Measurements from ENCODE around the gene KLF6.
A peak's percentile ranks its signal among the peaks of the same experiment; 100 is the strongest.

Gene KLF6

DNA sequence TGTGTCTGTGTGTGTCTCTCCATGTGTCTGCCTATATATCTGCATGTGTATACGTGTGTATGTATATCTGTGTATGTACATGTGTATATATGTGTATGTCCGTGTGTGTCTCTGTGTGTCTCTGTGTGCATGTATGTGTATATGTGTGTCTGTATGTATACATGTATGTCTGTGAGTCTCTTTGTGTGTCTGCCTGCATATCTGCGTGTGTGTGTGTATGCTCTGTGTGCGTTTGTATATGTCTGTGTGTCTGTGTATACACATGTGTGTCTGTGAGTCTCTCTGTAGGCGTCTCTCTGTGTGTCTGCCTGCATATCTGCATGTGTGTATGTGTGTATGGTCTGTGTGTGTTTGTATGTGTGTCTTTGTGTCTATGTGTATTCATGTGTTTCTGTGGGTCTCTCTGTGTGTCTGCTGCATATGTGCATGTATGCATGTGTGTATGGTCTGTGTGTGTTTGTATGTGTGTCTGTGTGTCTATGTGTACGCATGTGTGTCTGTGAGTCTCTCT, 23.7 kb upstream of the KLF6 start:
- DNase-seq: no peak

DNA sequence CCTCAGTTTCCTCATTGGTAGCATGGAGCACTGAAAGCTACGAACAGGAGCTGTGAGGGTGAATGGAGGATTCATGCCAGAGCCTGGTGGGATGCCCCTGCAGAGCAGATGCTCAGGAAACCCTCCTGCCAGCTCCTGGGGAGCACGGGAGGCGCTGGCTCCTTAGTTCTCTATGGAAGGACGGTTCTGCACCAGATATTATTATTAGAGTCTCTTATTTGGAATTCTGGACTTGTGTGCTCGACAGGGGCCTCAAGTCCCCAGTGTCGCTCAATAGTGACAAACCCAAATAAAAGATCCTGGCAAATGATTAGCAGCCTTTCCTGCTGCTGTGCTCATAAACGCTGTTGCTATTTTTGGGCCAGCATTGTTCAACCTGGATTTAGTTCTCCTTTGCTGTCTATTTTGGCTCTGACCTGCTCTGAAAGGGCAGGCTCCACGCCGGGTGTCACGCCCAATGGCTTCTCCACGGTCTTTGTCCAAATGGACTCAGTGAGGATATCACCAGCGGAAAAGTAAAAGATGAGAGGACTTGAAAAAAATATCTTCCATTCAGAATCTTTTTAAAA, 23.0 kb upstream of the KLF6 start:
- DNase-seq: no peak

- DNase-seq: no peak
Measured at GRCh38 chr10:3807211-3807927, 22.4 kb upstream of the KLF6 start.

GRCh38 chr10:3806603-3807002, 21.6 kb upstream of the KLF6 start:
- no peak for DNase-seq

GRCh38 chr10:3805791-3806461, 20.9 kb upstream of the KLF6 start:
- DNase-seq: no peak

- DNase-seq: no peak
Measured at GRCh38 chr10:3805201-3805790, 20.3 kb upstream of the KLF6 start.

- peak; percentile 13 for DNase-seq
Measured at GRCh38 chr10:3803927-3804741, 19.1 kb upstream of the KLF6 start.

GRCh38 chr10:3803295-3803926, 18.4 kb upstream of the KLF6 start:
- DNase-seq: no peak

- no peak for DNase-seq
Measured at GRCh38 chr10:3802526-3803265, 17.7 kb upstream of the KLF6 start.

DNA sequence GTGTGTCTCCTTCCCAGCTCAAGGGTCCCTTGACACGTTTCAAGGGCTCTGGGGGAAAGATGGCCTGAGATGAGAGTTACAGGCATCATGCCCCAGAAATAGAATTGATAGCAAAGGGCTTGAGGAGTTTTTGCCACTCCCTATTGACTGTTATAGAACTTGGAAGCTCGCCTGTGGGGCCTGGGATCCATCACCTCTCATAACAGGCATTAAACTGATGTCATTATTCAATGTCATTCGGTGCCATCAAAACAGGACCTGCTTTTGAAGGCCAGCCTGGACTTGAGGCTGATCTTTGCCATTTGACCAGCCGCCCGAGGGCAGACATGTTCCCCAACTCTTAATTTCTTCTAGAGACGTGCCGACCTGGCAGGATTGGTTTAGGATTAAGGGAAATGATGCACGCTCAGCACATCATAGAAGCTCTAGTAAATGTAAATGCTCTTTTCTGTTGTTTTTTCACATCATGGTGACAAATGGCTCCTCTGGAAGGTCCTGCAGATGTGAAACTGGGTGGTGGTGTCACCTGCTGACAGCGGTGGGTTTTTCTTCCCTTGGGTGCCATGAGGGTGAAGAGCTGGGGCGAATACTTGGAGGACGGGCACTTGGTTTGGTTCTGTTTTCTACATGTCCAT, 16.7 kb upstream of the KLF6 start:
- DNase-seq: no peak

GRCh38 chr10:3800586-3800985, 15.6 kb upstream of the KLF6 start:
- no peak for DNase-seq

DNA sequence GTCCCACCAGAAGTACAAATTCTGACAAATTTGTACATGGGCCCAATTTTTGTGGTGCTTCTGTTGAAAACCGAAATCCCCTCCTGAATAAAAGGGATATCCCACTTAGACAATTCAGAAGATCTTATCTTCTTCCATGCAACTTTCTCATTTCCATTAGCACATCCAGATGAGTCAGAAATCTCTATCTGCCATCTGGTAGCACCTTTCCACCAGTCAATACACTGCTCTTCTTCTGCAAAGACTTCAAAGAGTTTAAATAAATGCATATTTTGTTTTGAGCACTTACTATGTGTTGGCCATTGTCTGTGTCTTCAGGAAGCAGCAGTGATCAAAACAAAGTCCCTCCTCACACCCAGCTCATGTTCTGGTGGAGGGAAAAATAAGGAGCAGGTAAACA, 12.7 kb upstream of the KLF6 start:
- DNase-seq: no peak

DNA sequence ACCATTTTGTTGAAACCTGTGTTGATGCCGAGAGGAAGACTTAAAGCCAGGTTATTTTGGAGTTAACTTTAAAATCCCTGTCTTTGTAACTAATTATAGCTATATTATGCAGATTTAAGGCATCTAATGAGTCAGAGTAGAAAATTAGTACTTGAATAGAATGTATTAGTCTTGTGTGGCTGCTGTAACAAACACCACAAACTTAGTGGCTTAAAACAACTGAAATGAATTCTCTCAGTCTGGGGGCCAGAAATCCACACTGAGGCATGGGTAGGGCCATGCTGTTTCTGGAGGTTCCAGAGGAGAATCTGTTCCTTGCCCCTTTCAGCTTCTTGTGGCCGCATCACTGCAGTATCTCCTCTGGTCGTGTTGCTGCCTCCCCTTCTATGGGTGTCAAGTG, 8.5 kb upstream of the KLF6 start:
- DNase-seq: no peak

DNA sequence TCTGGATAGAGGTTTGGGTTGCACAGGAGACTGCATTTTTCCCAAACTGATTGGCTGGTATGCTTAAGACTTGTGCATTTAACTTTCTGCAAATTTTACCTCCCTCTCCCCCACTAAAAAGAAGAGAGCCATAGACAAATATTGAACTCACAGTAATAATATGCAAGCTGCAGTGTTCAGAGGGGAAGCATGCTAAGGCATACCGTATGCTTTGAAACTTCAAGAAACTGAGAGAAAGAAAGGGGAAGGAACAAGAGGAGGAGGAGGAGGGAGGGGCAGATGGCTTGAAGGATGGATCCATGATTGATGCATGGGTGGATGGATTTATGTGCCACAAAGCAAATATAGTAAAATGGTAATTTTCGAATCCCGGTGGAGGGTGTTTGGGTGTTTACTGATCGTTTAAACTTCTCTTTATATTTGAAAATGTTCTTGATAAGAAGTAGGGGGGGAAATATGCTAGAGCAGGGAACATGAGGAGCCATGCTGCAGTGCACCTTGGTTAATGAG, 7.8 kb upstream of the KLF6 start:
- DNase-seq: no peak

DNA sequence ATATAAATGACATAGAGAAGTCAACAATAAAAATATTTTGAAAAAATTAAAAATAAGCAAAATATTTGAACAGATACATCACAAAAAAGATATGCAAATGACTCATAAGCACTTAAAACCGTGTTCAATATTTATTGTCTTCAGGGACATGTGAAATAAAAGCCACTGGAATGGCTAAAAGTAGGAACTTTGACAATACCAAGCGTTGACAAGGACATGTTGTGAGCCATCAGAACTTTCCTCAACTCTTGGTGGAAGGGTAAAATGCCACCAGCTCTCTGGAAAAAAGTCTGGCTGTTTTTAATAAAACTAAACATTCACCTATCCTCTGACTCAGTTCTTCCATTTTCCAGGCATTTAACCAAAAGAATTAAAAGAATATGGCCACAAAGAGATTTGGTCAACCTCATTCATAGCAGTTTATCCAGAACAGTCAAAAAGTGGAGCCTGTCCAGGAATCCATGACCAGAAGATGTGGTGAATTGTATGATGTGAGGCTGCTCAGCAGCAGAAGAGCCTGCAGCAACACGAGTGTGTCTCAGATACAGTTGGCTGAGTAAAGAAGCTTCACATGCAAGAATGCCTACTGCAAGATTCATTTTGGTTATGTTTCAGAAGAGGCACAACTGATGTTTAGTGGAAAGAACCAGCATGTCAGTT, 7.1 kb upstream of the KLF6 start:
- DNase-seq: no peak

DNA sequence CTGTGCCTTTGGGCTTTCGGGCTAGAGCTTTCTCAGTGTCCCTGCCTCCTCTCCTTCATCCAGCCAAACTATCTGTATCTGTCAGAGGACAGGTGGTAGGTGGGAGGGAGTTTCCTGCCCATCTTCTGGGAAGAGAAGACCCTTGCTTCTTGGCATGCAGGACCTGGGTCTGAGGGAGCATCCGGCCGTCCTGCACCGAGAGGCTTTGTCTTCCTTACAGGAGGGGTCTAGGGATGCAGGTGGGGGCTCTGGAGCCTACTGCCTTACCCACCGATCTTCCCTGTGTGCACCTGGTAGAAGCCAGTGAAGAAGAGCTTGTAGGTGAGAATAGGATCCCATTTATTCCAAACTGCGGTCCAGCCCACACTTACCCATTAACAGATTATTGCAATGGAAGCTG, 5.8 kb upstream of the KLF6 start:
- DNase-seq: no peak

DNA sequence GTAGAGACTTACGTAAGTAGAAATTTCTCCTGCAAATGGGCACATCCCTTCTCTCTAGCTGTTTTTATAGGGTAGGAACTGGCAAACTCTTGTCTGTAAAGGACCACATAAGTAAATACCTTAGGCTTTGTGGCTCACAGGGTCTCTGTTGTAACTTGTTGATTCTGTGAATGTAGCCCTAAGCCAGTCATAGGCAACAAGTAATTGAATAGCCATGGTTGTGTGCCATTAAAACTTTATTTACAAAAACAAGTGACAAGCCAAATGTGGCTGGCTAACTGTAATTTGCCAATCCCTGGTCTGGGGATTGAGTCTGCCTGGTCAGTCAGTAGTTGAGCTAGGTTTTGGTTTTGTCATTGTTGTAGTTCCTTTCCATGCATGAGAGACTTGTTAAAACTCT, 5.3 kb upstream of the KLF6 start:
- no peak for DNase-seq

DNA sequence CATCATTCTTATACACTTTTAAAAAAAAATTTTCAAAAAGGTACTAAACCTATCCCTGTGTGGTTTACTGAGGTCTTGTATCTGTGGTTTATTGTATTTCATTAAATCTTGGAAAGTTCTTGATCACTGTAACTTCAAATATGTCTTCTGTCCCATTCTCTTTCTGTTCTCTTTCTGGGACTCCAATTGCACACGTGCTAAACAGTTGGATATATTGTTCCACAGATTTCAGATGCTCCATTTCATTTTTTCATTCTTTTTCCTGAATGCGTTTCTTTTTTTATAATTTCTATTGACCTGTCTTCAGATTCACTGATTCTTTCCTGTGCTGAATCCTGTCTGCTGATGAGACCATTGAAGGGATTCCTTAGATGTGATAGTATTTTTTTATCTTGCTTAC, 4.6 kb upstream of the KLF6 start:
- no peak for DNase-seq

- DNase-seq: no peak
Measured at GRCh38 chr10:3787816-3788215, 2.8 kb upstream of the KLF6 start.

DNA sequence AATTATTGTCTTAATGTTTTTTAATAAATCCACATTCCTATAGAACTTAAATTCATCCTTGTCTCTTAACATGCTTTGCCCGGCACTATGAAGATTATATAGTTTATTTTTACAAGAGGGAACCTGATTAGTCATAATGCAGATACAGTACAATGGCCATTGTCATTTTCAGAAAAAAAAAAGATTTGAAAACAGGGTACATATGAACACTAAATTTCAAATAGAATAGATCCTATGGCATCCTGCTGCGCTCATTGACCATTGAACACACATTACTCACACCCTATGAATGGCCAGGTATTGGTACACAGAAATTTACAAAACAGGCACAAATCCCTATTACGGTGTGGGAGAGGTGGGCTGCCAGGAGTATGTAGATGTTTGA, 2.0 kb upstream of the KLF6 start:
- DNase-seq: no peak

Data from effector CD8-positive, alpha-beta T cell (primary cell).